Type B pancreatic cell (in vitro differentiated cells): ENCODE data around the gene HHIPL2. TPM values are rescaled to one million over a fixed set of nuclear protein-coding genes. Genes with fewer than 3 reads are reported as not detected.
"Not testable (repeated sequence)": the region's sequence is repeated elsewhere in the genome, so short reads cannot be mapped to it uniquely, and the experiment has no call there.

Experiments
- DNase-seq: peaks from one replicate; pipeline ENCODE4 v3.0.0; 2021; ENCODE audit warnings: mixed read lengths; ENCODE audit not compliant: unreplicated experiment; ENCODE audit errors: extremely low spot score
- H3K27ac Mint-ChIP-seq: 2 replicates; pipeline ENCODE4 v1.8.0; 2021; ENCODE audit warnings: mild to moderate bottlenecking, mixed read lengths
- H3K27me3 Mint-ChIP-seq: 2 replicates; pipeline ENCODE4 v1.8.0; 2021; ENCODE audit warnings: mixed read lengths
- H3K36me3 Mint-ChIP-seq: 2 replicates; pipeline ENCODE4 v1.8.0; 2021; ENCODE audit warnings: mixed read lengths
- H3K4me1 Mint-ChIP-seq: one replicate; pipeline ENCODE4 v1.8.0; 2021; ENCODE audit warnings: mixed read lengths; ENCODE audit not compliant: unreplicated experiment
- H3K4me3 Mint-ChIP-seq: 2 replicates; pipeline ENCODE4 v1.8.0; 2021; ENCODE audit warnings: mild to moderate bottlenecking, mixed read lengths
- H3K9me3 Mint-ChIP-seq: 2 replicates; pipeline ENCODE4 v1.8.0; 2021; ENCODE audit warnings: mixed read lengths
- total RNA-seq: library from RNA; stranded (reverse); gene quantifications from 2 replicates; pipeline ENCODE4 v1.2.1, GENCODE V29; 2021; ENCODE audit warnings: low replicate concordance

The HHIPL2 gene
- total RNA-seq, 1 donor from 2014 or later: 2.4 TPM

DNA sequence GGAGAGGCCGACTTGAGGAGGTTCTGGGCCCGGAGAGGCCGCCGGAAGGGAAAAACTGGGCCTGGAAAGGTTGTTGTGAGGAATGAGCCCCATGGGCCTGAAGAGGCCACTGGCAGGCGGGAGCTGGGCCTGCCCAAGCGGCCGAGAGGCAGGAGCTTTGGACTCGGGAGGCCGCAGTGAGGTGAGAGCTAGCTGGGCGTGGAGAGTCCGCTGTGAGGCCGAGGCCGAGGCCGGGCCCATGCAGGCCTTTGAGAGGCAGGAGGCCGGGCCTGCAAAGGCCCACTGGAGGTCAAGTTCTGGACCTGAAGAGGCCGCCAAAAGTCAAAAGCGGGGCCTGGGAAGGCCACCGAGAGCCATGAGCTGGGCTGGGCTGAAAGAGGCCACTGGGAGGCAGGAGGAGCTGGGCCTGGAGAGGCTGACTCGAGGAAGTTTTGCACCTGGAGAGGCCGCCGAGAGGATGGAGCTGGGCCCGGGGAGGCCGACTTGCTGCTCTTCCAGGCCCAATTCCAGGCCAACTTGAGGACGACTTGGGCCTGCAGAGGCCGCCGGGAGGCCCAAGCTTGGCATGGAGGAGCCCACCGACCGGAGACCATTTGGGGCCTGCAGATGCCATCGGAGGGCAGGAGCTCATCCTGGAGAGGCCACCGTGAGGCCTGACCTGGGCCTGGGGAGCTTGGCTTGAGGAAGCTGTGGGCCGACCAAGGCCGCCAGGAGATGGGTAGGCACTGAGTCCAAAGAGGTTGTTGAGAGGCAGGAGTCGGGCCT is 74.9 kb downstream of the HHIPL2 start:
- not testable (repeated sequence) for H3K4me1 Mint-ChIP-seq, H3K9me3 Mint-ChIP-seq, H3K36me3 Mint-ChIP-seq, H3K27ac Mint-ChIP-seq, H3K4me3 Mint-ChIP-seq, DNase-seq, H3K27me3 Mint-ChIP-seq

Other genes starting within 250 kb of the HHIPL2 start
- 9.9 and 16.7 TPM in 2 replicates for gene TAF1A, start 41.8 kb upstream of the HHIPL2 start, total RNA-seq
- gene MIA3, start 70.0 kb upstream of the HHIPL2 start, total RNA-seq: 55.2 and 78.6 TPM in 2 replicates
- gene AIDA, start 164.4 kb upstream of the HHIPL2 start, total RNA-seq: 40.2 and 54.0 TPM in 2 replicates
- gene BROX, start 164.5 kb upstream of the HHIPL2 start, total RNA-seq: 32.5 and 41.4 TPM in 2 replicates
- 0.34 and 0.36 TPM in 2 replicates for gene FAM177B, start 189.1 kb upstream of the HHIPL2 start, total RNA-seq